Right lobe of liver (tissue), 4 donors: ENCODE measurements around the gene EYA2.

Experiments
- POLR2A ChIP-seq: fragments of 450-650 bp; IDR thresholded peaks from one replicate; pipeline ENCODE4 v1.6.1; 2017; ENCODE audit warnings: antibody characterized with exemption, mild to moderate bottlenecking
- TF ChIP-seq, protein P1 (sequence below), 4 donors: fragments of 200-600 bp in 3 of 4; fragments of 450-650 bp in 1 of 4; IDR thresholded peaks; one replicate each; pipeline versions ENCODE4 v1.5.1 to v1.8.0; 2016 to 2022; ENCODE audit warnings: antibody characterized with exemption in 4 of 4, mild to moderate bottlenecking in 2 of 4
- donor health status: DM: no; HTN: no; CAD: no.
- donor health status: DM: no; HTN: no; CAD: no.
- donor health status: DM: no; HTN: yes; CAD: no.

DNA sequence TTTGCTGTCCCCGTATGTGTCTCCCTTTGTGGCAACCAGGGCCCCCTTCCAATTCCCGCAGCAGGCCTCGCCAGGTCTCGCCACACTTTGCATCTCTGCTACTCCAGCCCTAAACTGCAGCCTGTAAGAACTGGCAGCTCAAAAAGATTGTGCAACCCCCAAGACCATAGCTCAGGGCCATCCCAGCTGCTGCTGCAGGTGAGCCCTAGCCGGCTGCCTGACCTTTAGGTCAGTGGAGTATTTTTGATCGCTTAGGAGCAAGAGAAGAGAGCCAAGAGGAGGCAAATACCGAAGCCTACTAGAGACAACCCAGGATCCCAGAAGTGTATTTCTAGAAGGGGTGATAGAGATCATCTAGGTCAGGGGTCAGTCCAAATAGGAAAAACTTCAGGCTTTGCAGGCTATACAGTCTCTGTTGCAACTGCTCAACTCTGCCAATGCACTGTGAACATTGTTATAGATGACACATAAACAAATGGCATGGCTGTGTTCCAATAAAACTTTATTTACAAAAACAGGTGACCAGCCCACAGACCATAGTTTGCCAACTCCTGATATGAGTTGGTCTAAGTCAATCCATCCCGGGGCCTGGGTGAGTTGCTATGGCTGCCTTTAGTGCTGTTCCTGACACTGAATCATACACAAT is 138.4 kb downstream of the EYA2 start:
- TF ChIP-seq, protein P1, sequence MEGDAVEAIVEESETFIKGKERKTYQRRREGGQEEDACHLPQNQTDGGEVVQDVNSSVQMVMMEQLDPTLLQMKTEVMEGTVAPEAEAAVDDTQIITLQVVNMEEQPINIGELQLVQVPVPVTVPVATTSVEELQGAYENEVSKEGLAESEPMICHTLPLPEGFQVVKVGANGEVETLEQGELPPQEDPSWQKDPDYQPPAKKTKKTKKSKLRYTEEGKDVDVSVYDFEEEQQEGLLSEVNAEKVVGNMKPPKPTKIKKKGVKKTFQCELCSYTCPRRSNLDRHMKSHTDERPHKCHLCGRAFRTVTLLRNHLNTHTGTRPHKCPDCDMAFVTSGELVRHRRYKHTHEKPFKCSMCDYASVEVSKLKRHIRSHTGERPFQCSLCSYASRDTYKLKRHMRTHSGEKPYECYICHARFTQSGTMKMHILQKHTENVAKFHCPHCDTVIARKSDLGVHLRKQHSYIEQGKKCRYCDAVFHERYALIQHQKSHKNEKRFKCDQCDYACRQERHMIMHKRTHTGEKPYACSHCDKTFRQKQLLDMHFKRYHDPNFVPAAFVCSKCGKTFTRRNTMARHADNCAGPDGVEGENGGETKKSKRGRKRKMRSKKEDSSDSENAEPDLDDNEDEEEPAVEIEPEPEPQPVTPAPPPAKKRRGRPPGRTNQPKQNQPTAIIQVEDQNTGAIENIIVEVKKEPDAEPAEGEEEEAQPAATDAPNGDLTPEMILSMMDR (IDR thresholded peaks at IDR 0.05) = no peak
- no peak for TF ChIP-seq POLR2A
